ENCODE results near the gene SRSF6.

Gene SRSF6

GRCh38 chr20:43460172-43460829, 2.6 kb downstream of the SRSF6 start:
- ATAC-seq = no peak
- Mint-ChIP-seq H3K27ac (no peak overlapping the region), H3K4me1 (peaks cover 13% of the 10 kb centered on the region), H3K9me3 (no peaks in the 10 kb centered on the region), H3K4me3 (no peak overlapping the region), H3K27me3 (no peaks in the 10 kb centered on the region), H3K36me3 (peaks cover 48% of the 10 kb centered on the region)

DNA sequence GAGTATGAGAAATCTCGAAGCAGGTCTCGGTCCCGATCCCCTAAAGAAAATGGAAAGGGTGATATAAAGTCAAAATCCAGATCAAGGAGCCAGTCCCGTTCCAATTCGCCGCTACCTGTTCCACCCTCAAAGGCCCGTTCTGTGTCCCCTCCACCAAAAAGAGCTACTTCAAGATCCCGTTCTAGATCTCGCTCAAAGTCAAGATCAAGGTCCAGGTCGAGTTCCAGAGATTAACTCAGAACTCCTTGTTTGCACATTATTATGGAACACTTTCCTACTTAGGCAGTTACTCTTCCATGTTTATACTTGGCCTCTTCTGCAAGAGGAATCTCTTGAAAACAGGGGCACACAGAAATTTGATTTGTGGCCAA, 3.1 kb downstream of the SRSF6 start:
- Mint-ChIP-seq H3K9me3 (no peaks in the 10 kb centered on the region), H3K27ac (no peak overlapping the region), H3K4me1 (peaks cover 13% of the 10 kb centered on the region), H3K27me3 (no peaks in the 10 kb centered on the region), H3K4me3 (no peak overlapping the region), H3K36me3 (peaks cover 53% of the 10 kb centered on the region)
- ATAC-seq = no peak

DNA sequence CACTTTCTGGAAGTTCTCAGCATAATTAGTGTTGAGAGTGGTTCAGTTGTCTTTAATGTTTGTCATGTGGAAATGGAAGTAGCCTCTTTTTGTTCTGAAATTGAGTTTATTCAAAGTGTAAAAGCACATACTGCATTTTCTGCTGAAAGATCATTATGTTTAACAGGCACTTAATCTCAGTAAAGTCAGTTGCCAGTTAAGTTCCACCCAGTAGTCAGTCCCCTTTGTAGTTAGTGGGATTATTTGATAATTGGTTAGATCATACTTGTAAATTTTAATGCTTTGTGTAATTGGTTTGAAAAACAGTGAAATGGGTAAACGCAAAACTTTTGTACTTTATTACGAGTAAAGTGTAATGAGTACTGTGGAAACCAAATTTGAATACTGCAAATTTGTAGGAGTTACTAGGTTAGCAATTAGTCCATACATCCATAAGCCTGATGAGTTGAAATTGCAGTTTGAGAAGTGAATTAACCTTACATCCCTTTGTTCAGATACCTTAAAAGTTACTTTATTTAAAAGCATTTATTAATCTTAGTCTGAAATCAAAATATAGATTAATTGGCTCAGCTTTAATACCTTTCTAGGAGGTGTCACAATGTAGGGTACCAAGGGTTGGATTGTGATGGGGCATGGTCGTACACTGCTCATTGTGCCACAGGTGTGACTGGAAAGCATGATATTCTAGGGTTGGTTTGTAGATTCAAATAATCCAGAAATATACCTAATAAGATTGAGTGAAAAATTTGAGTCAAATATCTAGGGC, 4.4 kb downstream of the SRSF6 start:
- Mint-ChIP-seq H3K27ac (no peak overlapping the region), H3K27me3 (no peaks in the 10 kb centered on the region), H3K4me3 (no peak overlapping the region), H3K36me3 (peaks cover 62% of the 10 kb centered on the region), H3K4me1 (peaks cover 11% of the 10 kb centered on the region), H3K9me3 (no peaks in the 10 kb centered on the region)
- no peak for ATAC-seq

GRCh38 chr20:43462660-43463526, 5.2 kb downstream of the SRSF6 start:
- Mint-ChIP-seq H3K4me3 (no peak overlapping the region), H3K27ac (no peak overlapping the region), H3K27me3 (no peaks in the 10 kb centered on the region)

DNA sequence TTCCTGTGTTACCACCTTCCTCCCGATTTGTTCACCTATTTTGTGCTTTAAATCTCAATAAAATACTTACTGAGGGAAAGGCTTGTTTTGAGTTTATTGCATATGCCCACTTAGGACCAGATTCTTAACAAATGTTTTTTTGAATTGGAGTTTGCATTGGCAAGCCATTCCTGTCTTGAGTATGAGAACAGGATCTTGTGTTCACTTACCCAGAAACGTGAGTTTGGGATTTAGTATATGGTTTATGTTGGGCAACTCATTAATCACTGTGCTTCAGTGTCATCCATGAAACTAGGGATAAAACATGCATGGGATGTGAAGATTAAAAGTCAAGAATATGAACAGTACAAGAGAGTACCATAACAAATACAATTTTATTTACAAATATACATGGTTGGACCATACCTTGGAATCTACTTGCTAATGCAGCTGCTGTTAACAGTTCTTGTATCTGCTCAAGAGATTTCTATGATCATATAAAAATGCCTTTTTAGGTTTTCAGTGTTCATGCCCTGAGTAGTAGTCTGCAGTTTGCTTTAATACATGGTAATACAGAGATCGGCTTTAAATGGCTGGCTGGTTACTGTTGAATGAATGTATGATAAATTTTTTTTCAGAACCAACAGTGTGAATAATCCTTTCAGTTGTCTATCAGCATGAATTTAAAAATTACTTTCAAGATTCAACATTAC, 6.0 kb downstream of the SRSF6 start:
- H3K36me3 Mint-ChIP-seq = peaks cover 62% of the 10 kb centered on the region
- H3K4me1 Mint-ChIP-seq = peaks cover 10% of the 10 kb centered on the region
- H3K27ac Mint-ChIP-seq = no peak overlapping the region
- ATAC-seq = no peak
- H3K9me3 Mint-ChIP-seq = no peaks in the 10 kb centered on the region
- H3K27me3 Mint-ChIP-seq = no peaks in the 10 kb centered on the region
- H3K4me3 Mint-ChIP-seq = no peak overlapping the region

More at GRCh38 chr20:43462660-43463526, 5.2 kb downstream of the SRSF6 start:
- peaks cover 67% of the 10 kb centered on the region for H3K36me3 Mint-ChIP-seq
- peaks cover 10% of the 10 kb centered on the region for H3K4me1 Mint-ChIP-seq
- no peaks in the 10 kb centered on the region for H3K9me3 Mint-ChIP-seq
- ATAC-seq = no peak

DNA sequence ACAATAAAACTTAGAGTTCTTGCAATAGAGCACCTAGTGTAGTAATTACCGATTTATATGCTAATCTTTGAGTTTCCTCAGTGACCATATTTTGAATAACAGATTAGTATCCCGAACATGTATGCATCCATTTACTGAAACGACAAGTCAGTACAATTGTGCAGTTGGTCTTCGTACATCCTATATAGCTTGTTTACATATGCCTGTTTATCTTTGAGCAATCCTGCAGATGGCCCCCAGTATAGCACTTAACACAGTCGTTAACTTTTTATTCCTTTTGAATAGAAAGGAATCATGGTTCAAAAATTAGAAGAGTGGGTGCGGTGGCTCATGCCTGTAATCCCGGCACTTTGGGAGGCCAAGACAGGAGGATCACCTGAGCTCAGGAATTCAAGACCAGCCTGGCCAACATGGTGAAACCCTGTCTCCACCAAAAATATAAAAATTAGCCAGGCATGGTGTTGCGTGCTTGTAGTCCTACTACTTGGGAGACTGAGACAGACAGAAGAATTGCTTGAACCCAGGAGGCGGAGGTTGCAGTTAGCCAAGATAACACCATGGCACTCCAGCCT, 6.6 kb downstream of the SRSF6 start:
- no peak overlapping the region for H3K27ac Mint-ChIP-seq
- ATAC-seq = no peak
- H3K27me3 Mint-ChIP-seq = no peaks in the 10 kb centered on the region
- H3K9me3 Mint-ChIP-seq = no peaks in the 10 kb centered on the region
- H3K4me1 Mint-ChIP-seq = peaks cover 10% of the 10 kb centered on the region
- no peak overlapping the region for H3K4me3 Mint-ChIP-seq
- peaks cover 61% of the 10 kb centered on the region for H3K36me3 Mint-ChIP-seq

GRCh38 chr20:43465625-43465943, 7.9 kb downstream of the SRSF6 start:
- Mint-ChIP-seq H3K4me1 (peaks cover 10% of the 10 kb centered on the region), H3K27ac (no peak overlapping the region), H3K36me3 (peaks cover 56% of the 10 kb centered on the region), H3K4me3 (no peak overlapping the region), H3K27me3 (no peaks in the 10 kb centered on the region), H3K9me3 (no peaks in the 10 kb centered on the region)
- no peak for ATAC-seq

GRCh38 chr20:43467589-43467988, 9.9 kb downstream of the SRSF6 start:
- no peaks in the 10 kb centered on the region for H3K27me3 Mint-ChIP-seq
- no peak overlapping the region for H3K27ac Mint-ChIP-seq
- peaks cover 10% of the 10 kb centered on the region for H3K4me1 Mint-ChIP-seq
- peaks cover 52% of the 10 kb centered on the region for H3K36me3 Mint-ChIP-seq
- no peak for ATAC-seq
- no peak overlapping the region for H3K4me3 Mint-ChIP-seq
- no peaks in the 10 kb centered on the region for H3K9me3 Mint-ChIP-seq

DNA sequence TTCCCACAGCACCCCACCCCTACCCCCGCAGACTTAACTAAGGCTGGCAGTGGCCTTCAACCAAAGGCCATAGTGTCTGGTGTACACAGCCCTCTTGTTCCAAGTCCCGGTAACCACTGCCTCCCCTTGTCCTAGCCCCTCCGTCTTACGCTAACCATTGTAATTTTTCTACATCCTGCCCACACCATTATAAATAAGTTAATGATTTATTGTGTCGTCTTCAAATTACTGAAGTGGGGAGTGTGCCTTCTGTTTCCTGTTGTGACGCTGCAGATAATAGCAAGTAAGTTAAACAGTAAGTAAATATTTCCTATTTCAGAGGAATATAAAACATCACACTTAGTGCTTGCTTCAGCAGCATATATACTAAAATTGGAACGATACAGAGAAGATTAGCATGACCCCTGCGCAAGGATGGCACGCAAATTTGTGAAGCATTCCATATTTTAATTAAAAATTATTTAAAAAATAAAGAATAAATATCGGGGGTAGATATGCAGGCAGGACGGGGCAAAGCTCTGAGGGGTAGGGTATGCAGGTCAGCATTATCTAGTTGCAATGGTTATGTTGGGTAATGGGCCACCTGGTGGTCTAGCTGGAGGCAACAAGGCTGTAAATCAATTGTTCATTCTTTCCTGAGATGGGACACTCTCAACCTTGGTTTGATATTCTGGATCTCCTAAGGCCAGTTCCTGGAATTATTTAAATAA, 15.1 kb downstream of the SRSF6 start:
- H3K27me3 Mint-ChIP-seq = no peaks in the 10 kb centered on the region
- no peak for ATAC-seq
- H3K9me3 Mint-ChIP-seq = no peaks in the 10 kb centered on the region
- no peak overlapping the region for H3K27ac Mint-ChIP-seq
- H3K36me3 Mint-ChIP-seq = peaks cover 16% of the 10 kb centered on the region
- no peaks in the 10 kb centered on the region for H3K4me1 Mint-ChIP-seq
- H3K4me3 Mint-ChIP-seq = no peak overlapping the region

GRCh38 chr20:43473381-43473704, 15.6 kb downstream of the SRSF6 start:
- Mint-ChIP-seq H3K4me3 (no peak overlapping the region), H3K27ac (no peak overlapping the region), H3K9me3 (no peaks in the 10 kb centered on the region), H3K36me3 (peaks cover 16% of the 10 kb centered on the region), H3K27me3 (no peaks in the 10 kb centered on the region), H3K4me1 (no peaks in the 10 kb centered on the region)
- no peak for ATAC-seq

DNA sequence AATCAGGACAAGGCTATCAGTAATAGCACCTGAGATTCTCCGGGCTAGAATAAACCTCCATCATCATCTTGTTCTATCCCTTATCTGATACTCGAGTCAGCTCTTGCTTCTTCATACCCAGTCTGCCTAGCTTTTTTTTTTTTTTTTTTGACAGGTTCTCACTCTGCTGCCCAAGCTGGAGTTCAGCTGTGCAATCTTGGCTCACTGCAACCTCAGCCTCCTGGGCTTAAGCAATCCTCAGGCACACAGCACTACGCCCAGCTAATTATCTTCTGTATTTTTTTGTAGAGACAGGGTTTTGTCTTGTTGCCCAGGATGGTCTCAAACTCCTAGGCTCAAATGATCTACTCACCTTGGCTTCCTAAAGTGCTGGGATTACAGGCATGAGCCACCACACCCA, 19.5 kb downstream of the SRSF6 start:
- Mint-ChIP-seq H3K27ac (no peak overlapping the region), H3K4me1 (no peaks in the 10 kb centered on the region), H3K9me3 (peaks cover 3% of the 10 kb centered on the region), H3K36me3 (peaks cover 16% of the 10 kb centered on the region), H3K4me3 (no peak overlapping the region), H3K27me3 (no peaks in the 10 kb centered on the region)
- no peak for ATAC-seq

DNA sequence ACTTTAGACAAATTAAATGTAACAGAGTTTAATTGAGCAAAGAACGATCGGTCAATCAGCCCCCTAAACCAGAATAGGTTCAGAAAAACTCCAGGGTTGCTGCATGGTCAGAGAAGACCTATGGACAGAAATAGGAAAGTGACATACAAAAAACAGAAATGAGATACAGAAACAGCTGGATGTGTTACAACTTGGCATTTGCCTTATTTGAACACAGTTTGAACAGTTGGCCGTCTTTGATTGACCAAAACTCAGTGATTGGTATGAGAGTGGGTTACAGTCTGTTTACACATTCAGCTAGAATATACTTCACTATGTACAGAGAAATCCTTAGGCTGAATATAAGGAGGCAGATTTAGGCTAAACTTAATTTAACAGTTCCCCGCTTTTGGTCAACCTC, 19.9 kb downstream of the SRSF6 start:
- no peak overlapping the region for H3K27ac Mint-ChIP-seq
- no peaks in the 10 kb centered on the region for H3K27me3 Mint-ChIP-seq
- H3K36me3 Mint-ChIP-seq = peaks cover 15% of the 10 kb centered on the region
- ATAC-seq = no peak
- no peak overlapping the region for H3K4me3 Mint-ChIP-seq
- peaks cover 3% of the 10 kb centered on the region for H3K9me3 Mint-ChIP-seq
- H3K4me1 Mint-ChIP-seq = no peaks in the 10 kb centered on the region

- peaks cover 12% of the 10 kb centered on the region for H3K27me3 Mint-ChIP-seq
- no peak overlapping the region for H3K27ac Mint-ChIP-seq
- H3K4me1 Mint-ChIP-seq = no peaks in the 10 kb centered on the region
- H3K4me3 Mint-ChIP-seq = no peak overlapping the region
- no peak for ATAC-seq
- peaks cover 12% of the 10 kb centered on the region for H3K9me3 Mint-ChIP-seq
- no peaks in the 10 kb centered on the region for H3K36me3 Mint-ChIP-seq
These were observed 32.3 kb downstream of the SRSF6 start for GRCh38 chr20:43490038-43490437.

GRCh38 chr20:43492101-43492500, 34.4 kb downstream of the SRSF6 start:
- ATAC-seq = no peak
- Mint-ChIP-seq H3K9me3 (peaks cover 10% of the 10 kb centered on the region), H3K27me3 (peaks cover 12% of the 10 kb centered on the region), H3K36me3 (no peaks in the 10 kb centered on the region), H3K27ac (no peak overlapping the region), H3K4me3 (no peak overlapping the region), H3K4me1 (no peaks in the 10 kb centered on the region)
